Muscle of arm (tissue), 12 donors: ENCODE measurements around the gene NTRK3. TPM values are rescaled to one million over a fixed set of nuclear protein-coding genes. Genes with fewer than 3 reads are reported as not detected.

Experiments
- DNase-seq: peaks from one replicate; pipeline ENCODE4 v3.0.0-alpha.2; 2013
- polyA plus RNA-seq, 12 donors: library from polyadenylated mRNA; unstranded; fragments of 120-200 nt; gene quantifications; one replicate each; pipeline ENCODE4 v1.2.1, GENCODE V29; 2013; ENCODE audit not compliant: insufficient read length in 12 of 12

Gene NTRK3
- polyA plus RNA-seq, 12 donors, result 2.6 to 11.9 (median 4.2) TPM; not detected in 1

- DNase-seq, result no peak
Measured at GRCh38 chr15:88258093-88258641, 1.6 kb upstream of the NTRK3 start.

- no peak for DNase-seq
Measured at GRCh38 chr15:88257311-88258092, 963 bp upstream of the NTRK3 start.

- peak; percentile 48 for DNase-seq
Measured at GRCh38 chr15:88255484-88256278, 858 bp downstream of the NTRK3 start.

GRCh38 chr15:88255087-88255483, 1.5 kb downstream of the NTRK3 start:
- DNase-seq, result no peak

- DNase-seq, result no peak
Measured at GRCh38 chr15:88252441-88252840, 4.1 kb downstream of the NTRK3 start.

GRCh38 chr15:88250826-88251225, 5.7 kb downstream of the NTRK3 start:
- DNase-seq, result no peak

- DNase-seq, result no peak
Measured at GRCh38 chr15:88249220-88249619, 7.3 kb downstream of the NTRK3 start.

- DNase-seq, result no peak
Measured at GRCh38 chr15:88247914-88248313, 8.6 kb downstream of the NTRK3 start.

GRCh38 chr15:88246666-88247446, 9.7 kb downstream of the NTRK3 start:
- peak; percentile 79 for DNase-seq

- DNase-seq, result no peak
Measured at GRCh38 chr15:88246081-88246480, 10.5 kb downstream of the NTRK3 start.

- DNase-seq, result no peak
Measured at GRCh38 chr15:88243895-88244787, 12.4 kb downstream of the NTRK3 start.

GRCh38 chr15:88242586-88243555, 13.7 kb downstream of the NTRK3 start:
- DNase-seq, result no peak

GRCh38 chr15:88241461-88241860, 15.1 kb downstream of the NTRK3 start:
- no peak for DNase-seq

GRCh38 chr15:88241060-88241459, 15.5 kb downstream of the NTRK3 start:
- no peak for DNase-seq

GRCh38 chr15:88239594-88239993, 16.9 kb downstream of the NTRK3 start:
- no peak for DNase-seq

- no peak for DNase-seq
Measured at GRCh38 chr15:88238618-88239430, 17.7 kb downstream of the NTRK3 start.

- DNase-seq, result no peak
Measured at GRCh38 chr15:88234711-88235110, 21.8 kb downstream of the NTRK3 start.

- no peak for DNase-seq
Measured at GRCh38 chr15:88233921-88234320, 22.6 kb downstream of the NTRK3 start.

- DNase-seq, result no peak
Measured at GRCh38 chr15:88232771-88233201, 23.8 kb downstream of the NTRK3 start.
